GM23338 (cell line): ENCODE data around the gene FBXL19. TPM values are rescaled to one million over a fixed set of nuclear protein-coding genes. Genes with fewer than 3 reads are reported as not detected.

Experiments
- ATAC-seq: fragments of 200-7000 bp; cut with Tn5 transposase; 3 replicates; pipeline ENCODE4 v1.9.1; 2020
- DNase-seq: peaks from one replicate; pipeline ENCODE4 v3.0.0-alpha.2; 2015; ENCODE audit warnings: low spot score
- H2AFZ ChIP-seq: fragments of 200-600 bp; sonication (generic); 2 replicates; pipeline ENCODE4 v1.8.0; 2016; ENCODE audit warnings: antibody characterized with exemption, mild to moderate bottlenecking, moderate library complexity
- H3F3A ChIP-seq: fragments of 200-600 bp; sonication (generic); replicated peaks from 2 replicates; pipeline ENCODE4 v1.8.0; 2017; ENCODE audit warnings: antibody characterized with exemption, mixed run types, low read depth
- H3K27ac ChIP-seq: fragments of 200-600 bp; sonication (generic); 2 replicates; pipeline ENCODE4 v1.6.1; 2016; ENCODE audit warnings: low read depth
- H3K27me3 ChIP-seq: fragments of 200-600 bp; sonication (generic); 2 replicates; pipeline ENCODE4 v1.8.0; 2016; ENCODE audit warnings: mild to moderate bottlenecking, mixed run types, moderate library complexity; ENCODE audit not compliant: insufficient read depth
- H3K36me3 ChIP-seq: fragments of 200-600 bp; sonication (generic); 2 replicates; pipeline ENCODE4 v1.8.0; 2016; ENCODE audit warnings: mild to moderate bottlenecking; ENCODE audit not compliant: insufficient read depth
- H3K4me1 ChIP-seq: fragments of 200-600 bp; sonication (generic); 2 replicates; pipeline ENCODE4 v1.8.0; 2016; ENCODE audit warnings: mild to moderate bottlenecking, moderate library complexity; ENCODE audit not compliant: insufficient read depth
- H3K4me2 ChIP-seq: fragments of 200-600 bp; sonication (generic); 2 replicates; pipeline ENCODE4 v1.7.1; 2017; ENCODE audit warnings: mixed run types
- H3K4me3 ChIP-seq: fragments of 200-600 bp; sonication (generic); 2 replicates; pipeline ENCODE4 v1.6.1; 2016; ENCODE audit warnings: mixed run types
- H3K79me2 ChIP-seq: fragments of 200-600 bp; sonication (generic); replicated peaks from 2 replicates; pipeline ENCODE4 v1.8.0; 2017; ENCODE audit warnings: mild to moderate bottlenecking; ENCODE audit not compliant: insufficient read depth
- H3K9me2 ChIP-seq: fragments of 200-600 bp; sonication (generic); 2 replicates; pipeline ENCODE4 v1.8.0; 2017; ENCODE audit not compliant: insufficient read depth
- H4K20me1 ChIP-seq: fragments of 200-600 bp; sonication (generic); replicated peaks from 2 replicates; pipeline ENCODE4 v1.8.0; 2017; ENCODE audit warnings: mild to moderate bottlenecking; ENCODE audit not compliant: insufficient read depth
- H3K27ac Mint-ChIP-seq: 2 replicates; pipeline ENCODE4 v1.8.0; 2020; ENCODE audit warnings: inconsistent platforms, mild to moderate bottlenecking, moderate library complexity, mixed read lengths
- H3K27me3 Mint-ChIP-seq: 3 replicates; pipeline ENCODE4 v1.8.0; 2022; ENCODE audit warnings: low read depth, mild to moderate bottlenecking, moderate library complexity, mixed read lengths, inconsistent platforms; ENCODE audit not compliant: insufficient read depth, poor library complexity
- H3K36me3 Mint-ChIP-seq: 3 replicates; pipeline ENCODE4 v1.8.0; 2021; ENCODE audit warnings: low read depth, mild to moderate bottlenecking, inconsistent platforms, moderate library complexity, mixed read lengths
- H3K4me1 Mint-ChIP-seq: 3 replicates; pipeline ENCODE4 v1.8.0; 2020; ENCODE audit warnings: mild to moderate bottlenecking, inconsistent platforms, mixed read lengths
- H3K4me3 Mint-ChIP-seq: 3 replicates; pipeline ENCODE4 v1.8.0; 2021; ENCODE audit warnings: moderate library complexity, mild to moderate bottlenecking, inconsistent platforms, mixed read lengths
- H3K9me3 Mint-ChIP-seq: 3 replicates; pipeline ENCODE4 v1.8.0; 2020; ENCODE audit warnings: moderate library complexity, mild to moderate bottlenecking, inconsistent platforms, mixed read lengths
- ETS1 ChIP-seq: IDR thresholded peaks from 2 replicates; pipeline ENCODE4 v1.6.1; 2016; ENCODE audit warnings: antibody characterized with exemption
- EZH2 ChIP-seq: fragments of 200-600 bp; sonication (generic); IDR thresholded peaks from one replicate; pipeline ENCODE4 v1.8.0; 2017; ENCODE audit warnings: antibody characterized with exemption, mild to moderate bottlenecking, low read depth; ENCODE audit not compliant: unreplicated experiment
- NANOG ChIP-seq: IDR thresholded peaks from 2 replicates; pipeline ENCODE4 v1.6.1; 2016; ENCODE audit warnings: antibody characterized with exemption, borderline replicate concordance
- POLR2AphosphoS5 ChIP-seq: IDR thresholded peaks from 2 replicates; pipeline ENCODE4 v1.6.1; 2016; ENCODE audit warnings: antibody characterized with exemption, low read depth
- REST ChIP-seq: IDR thresholded peaks from one replicate; pipeline ENCODE4 v1.6.1; 2018; ENCODE audit warnings: antibody characterized with exemption; ENCODE audit not compliant: unreplicated experiment
- ZNF114 ChIP-seq: fragments of 250-450 bp; sonication (Bioruptor Pico); IDR thresholded peaks from 2 replicates; pipeline ENCODE4 v1.5.0; 2020; ENCODE audit warnings: mild to moderate bottlenecking, moderate library complexity
- ZNF331 ChIP-seq: fragments of 250-450 bp; sonication (Bioruptor Pico); IDR thresholded peaks from 2 replicates; pipeline ENCODE4 v1.5.0; 2020; ENCODE audit warnings: low read depth, mild to moderate bottlenecking, moderate library complexity
- polyA plus RNA-seq: library from polyadenylated mRNA; unstranded; fragments of >200 nt; fragmentation: Nextera tagmentation; extraction: Ambion mirVana; gene quantifications from 2 replicates; pipeline ENCODE4 v1.2.1, GENCODE V29; 2016
- total RNA-seq: library from RNA; depleted of rRNA; stranded (reverse); fragments of >200 nt; shearing (Covaris generic); gene quantifications from 2 replicates; pipeline ENCODE4 v1.2.3, GENCODE V29; 2014
- TF ChIP-seq, protein P1 (sequence below), 2 experiments: fragments of 200-600 bp in 1 of 2; sonication (generic) in 1 of 2; conservative IDR thresholded peaks; 2 replicates each; pipeline versions ENCODE4 v1.5.1 to v1.6.1; 2016 to 2017; ENCODE audit warnings: antibody characterized with exemption in 2 of 2, low read depth in 2 of 2, mild to moderate bottlenecking in 2 of 2, moderate library complexity in 1 of 2

FBXL19 gene
- total and polyA plus RNA-seq, 2 experiments from 2014 or later: 12.5 to 71.5 TPM

DNA sequence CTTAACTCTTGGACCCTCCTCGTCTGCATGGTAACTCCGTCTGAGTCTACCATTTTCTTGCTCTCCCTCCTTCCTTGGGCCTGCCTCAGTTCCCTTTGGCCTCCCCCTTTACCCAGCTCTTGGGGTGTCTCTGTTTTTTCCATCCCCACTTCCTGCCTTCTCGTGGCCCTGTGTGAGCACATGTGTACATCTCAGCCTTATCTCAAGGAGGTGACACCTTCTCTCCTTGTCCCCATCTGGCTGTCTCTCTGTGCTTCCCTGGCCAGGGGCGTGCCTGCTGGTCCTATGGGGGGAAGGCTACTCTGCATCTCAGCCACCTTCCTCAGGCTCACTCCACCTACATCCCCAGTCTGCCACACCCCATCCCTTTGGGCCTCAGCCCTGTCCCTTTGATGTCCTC, 20.4 kb upstream of the FBXL19 start:
- TF ChIP-seq REST (no peak), ETS1 (no peak), ZNF114 (CRISPR knock-in tag) (no peak), POLR2AphosphoS5 (no peak), ZNF331 (CRISPR knock-in tag) (no peak), NANOG (no peak)
- TF ChIP-seq, protein P1, sequence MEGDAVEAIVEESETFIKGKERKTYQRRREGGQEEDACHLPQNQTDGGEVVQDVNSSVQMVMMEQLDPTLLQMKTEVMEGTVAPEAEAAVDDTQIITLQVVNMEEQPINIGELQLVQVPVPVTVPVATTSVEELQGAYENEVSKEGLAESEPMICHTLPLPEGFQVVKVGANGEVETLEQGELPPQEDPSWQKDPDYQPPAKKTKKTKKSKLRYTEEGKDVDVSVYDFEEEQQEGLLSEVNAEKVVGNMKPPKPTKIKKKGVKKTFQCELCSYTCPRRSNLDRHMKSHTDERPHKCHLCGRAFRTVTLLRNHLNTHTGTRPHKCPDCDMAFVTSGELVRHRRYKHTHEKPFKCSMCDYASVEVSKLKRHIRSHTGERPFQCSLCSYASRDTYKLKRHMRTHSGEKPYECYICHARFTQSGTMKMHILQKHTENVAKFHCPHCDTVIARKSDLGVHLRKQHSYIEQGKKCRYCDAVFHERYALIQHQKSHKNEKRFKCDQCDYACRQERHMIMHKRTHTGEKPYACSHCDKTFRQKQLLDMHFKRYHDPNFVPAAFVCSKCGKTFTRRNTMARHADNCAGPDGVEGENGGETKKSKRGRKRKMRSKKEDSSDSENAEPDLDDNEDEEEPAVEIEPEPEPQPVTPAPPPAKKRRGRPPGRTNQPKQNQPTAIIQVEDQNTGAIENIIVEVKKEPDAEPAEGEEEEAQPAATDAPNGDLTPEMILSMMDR (conservative IDR thresholded peaks at IDR 0.05; ENCODE audit: low read depth in 2 of 2): no peak
- no peak for ATAC-seq
- H3K4me1 ChIP-seq: peaks cover 6% of the 10 kb centered on the region
- no peak overlapping the region for H3K27ac Mint-ChIP-seq
- H3K9me2 ChIP-seq: peaks cover 7% of the 10 kb centered on the region; the same call in 1 of the 2 replicates
- peak overlapping the region; percentile 82 for H3K4me3 Mint-ChIP-seq
- DNase-seq: no peak
- H3K4me3 ChIP-seq: peak overlapping the region; percentile 68; the same call in 1 of the 2 replicates
- peak overlapping the region; percentile 99; the same call in 1 of the 2 replicates for H2AFZ ChIP-seq
- peaks cover 9% of the 10 kb centered on the region; the same call in 1 of the 2 replicates for H3F3A ChIP-seq
- H3K4me1 Mint-ChIP-seq: peaks cover 9% of the 10 kb centered on the region
- H3K36me3 Mint-ChIP-seq: no peaks in the 10 kb centered on the region
- H3K4me2 ChIP-seq: peak overlapping the region; percentile 80
- H4K20me1 ChIP-seq: no peaks in the 10 kb centered on the region
- no peaks in the 10 kb centered on the region; the same call in 2 of the 3 replicates for H3K9me3 Mint-ChIP-seq
- H3K27me3 Mint-ChIP-seq: peaks cover 10% of the 10 kb centered on the region
- H3K79me2 ChIP-seq: no peaks in the 10 kb centered on the region
- no peaks in the 10 kb centered on the region for H3K36me3 ChIP-seq
- peaks cover 18% of the 10 kb centered on the region for H3K27me3 ChIP-seq
- no peak overlapping the region for H3K27ac ChIP-seq

- TF ChIP-seq EZH2: no peak
- no peaks in the 10 kb centered on the region; the same call in 2 of the 3 replicates for H3K9me3 Mint-ChIP-seq
- H3K36me3 Mint-ChIP-seq: no peaks in the 10 kb centered on the region
- H3K79me2 ChIP-seq: no peaks in the 10 kb centered on the region
- DNase-seq (no peak), ATAC-seq (no peak)
- peaks cover 7% of the 10 kb centered on the region; the same call in 1 of the 2 replicates for H3K9me2 ChIP-seq
- no peak overlapping the region for H3K4me2 ChIP-seq
- H2AFZ ChIP-seq: no peak overlapping the region
- peaks cover 6% of the 10 kb centered on the region for H3K4me1 ChIP-seq
- H4K20me1 ChIP-seq: no peaks in the 10 kb centered on the region
- no peak overlapping the region; the same call in 2 of the 3 replicates for H3K4me3 Mint-ChIP-seq
- H3K27ac Mint-ChIP-seq: no peak overlapping the region
- H3K36me3 ChIP-seq: no peaks in the 10 kb centered on the region
- H3K4me1 Mint-ChIP-seq: peaks cover 9% of the 10 kb centered on the region
- H3F3A ChIP-seq: peaks cover 9% of the 10 kb centered on the region; the same call in 1 of the 2 replicates
- H3K27me3 ChIP-seq: peaks cover 18% of the 10 kb centered on the region
- H3K27me3 Mint-ChIP-seq: peaks cover 10% of the 10 kb centered on the region
- H3K4me3 ChIP-seq: no peak overlapping the region
- H3K27ac ChIP-seq: no peak overlapping the region
Measured at GRCh38 chr16:30903596-30903995, 19.8 kb upstream of the FBXL19 start.
